Measurements from ENCODE around the gene FSTL4. TPM values are rescaled to one million over a fixed set of nuclear protein-coding genes. Genes with fewer than 3 reads are reported as not detected.

The FSTL4 gene
- total RNA-seq, 2 donors from 2014 or later: 0.26 to 1.3 TPM

GRCh38 chr5:133196441-133197085 lies 415.8 kb downstream of the FSTL4 start:
- Histone ChIP-seq H3K27ac (no peak overlapping the region), H3K4me1 (no peaks in the 10 kb centered on the region), H3K9me3 (no peaks in the 10 kb centered on the region), H3K36me3 (replicated peaks in 1 of 2; ENCODE audit: insufficient read depth in 1 of 2, low read depth in 2 of 2) (no peaks in the 10 kb centered on the region), H3K4me3 (no peak overlapping the region), H3K27me3 (no peaks in the 10 kb centered on the region)
- DNase-seq (no peak), ATAC-seq (no peak)
- TF ChIP-seq POLR2A (IDR thresholded peaks at IDR 0.05) (no peak), CTCF (IDR thresholded peaks at IDR 0.05) (no peak)
- intact Hi-C loops (cut with DNase I): no loop called here
- 65 to 77% methylated on average over 4 of the region's 4 CpGs for WGBS, 2 donors

GRCh38 chr5:133195250-133195649 lies 417.1 kb downstream of the FSTL4 start:
- ATAC-seq: no peak
- Histone ChIP-seq H3K4me1 (no peaks in the 10 kb centered on the region), H3K27me3 (no peaks in the 10 kb centered on the region), H3K4me3 (no peak overlapping the region), H3K9me3 (no peaks in the 10 kb centered on the region), H3K36me3 (replicated peaks in 1 of 2; ENCODE audit: insufficient read depth in 1 of 2, low read depth in 2 of 2) (no peaks in the 10 kb centered on the region), H3K27ac (no peak overlapping the region)
- no peak for DNase-seq
- intact Hi-C loops (cut with DNase I): no loop called here
- no peak for TF ChIP-seq POLR2A (IDR thresholded peaks at IDR 0.05)
- TF ChIP-seq CTCF (IDR thresholded peaks at IDR 0.05): no peak
- WGBS, 2 donors: 60 to 63% methylated on average over 4 to 5 of the region's 5 CpGs

GRCh38 chr5:133193794-133194193 lies 418.5 kb downstream of the FSTL4 start:
- DNase-seq (no peak), ATAC-seq (no peak)
- intact Hi-C loops (cut with DNase I): no loop called here
- no peak overlapping the region for H3K27ac ChIP-seq
- no peaks in the 10 kb centered on the region for H3K27me3 ChIP-seq
- no peaks in the 10 kb centered on the region for H3K4me1 ChIP-seq
- no peaks in the 10 kb centered on the region for H3K36me3 ChIP-seq (replicated peaks in 1 of 2; ENCODE audit: insufficient read depth in 1 of 2, low read depth in 2 of 2)
- TF ChIP-seq POLR2A (IDR thresholded peaks at IDR 0.05) (no peak), CTCF (IDR thresholded peaks at IDR 0.05) (no peak)
- no peaks in the 10 kb centered on the region for H3K9me3 ChIP-seq
- WGBS, 2 donors: 46 to 56% methylated on average over 8 of the region's 8 CpGs
- no peak overlapping the region for H3K4me3 ChIP-seq

GRCh38 chr5:133192716-133193115 lies 419.6 kb downstream of the FSTL4 start:
- Histone ChIP-seq H3K9me3 (no peaks in the 10 kb centered on the region), H3K36me3 (replicated peaks in 1 of 2; ENCODE audit: insufficient read depth in 1 of 2, low read depth in 2 of 2) (no peaks in the 10 kb centered on the region), H3K27ac (no peak overlapping the region), H3K27me3 (no peaks in the 10 kb centered on the region), H3K4me1 (no peaks in the 10 kb centered on the region), H3K4me3 (no peak overlapping the region)
- ATAC-seq (no peak), DNase-seq (no peak)
- WGBS, 2 donors: 74 to 83% methylated on average over 8 of the region's 8 CpGs
- no peak for TF ChIP-seq CTCF (IDR thresholded peaks at IDR 0.05)
- TF ChIP-seq POLR2A (IDR thresholded peaks at IDR 0.05): no peak
- intact Hi-C loops (cut with DNase I): no loop called here

- WGBS, 2 donors: 67 to 68% methylated on average over 4 of the region's 4 CpGs
- Histone ChIP-seq H3K36me3 (replicated peaks in 1 of 2; ENCODE audit: insufficient read depth in 1 of 2, low read depth in 2 of 2) (no peaks in the 10 kb centered on the region), H3K4me1 (no peaks in the 10 kb centered on the region), H3K9me3 (no peaks in the 10 kb centered on the region), H3K27me3 (no peaks in the 10 kb centered on the region), H3K27ac (no peak overlapping the region), H3K4me3 (no peak overlapping the region)
- no peak for DNase-seq
- TF ChIP-seq CTCF (IDR thresholded peaks at IDR 0.05) (no peak), POLR2A (IDR thresholded peaks at IDR 0.05) (no peak)
- intact Hi-C loops (cut with DNase I): no loop called here
- no peak for ATAC-seq
Measured at GRCh38 chr5:133189881-133190280, 422.5 kb downstream of the FSTL4 start.

All from body of pancreas (tissue), 4 donors.